Kidney (tissue), 14 donors: ENCODE measurements around the gene ACADL. TPM values are rescaled to one million over a fixed set of nuclear protein-coding genes. Genes with fewer than 3 reads are reported as not detected.
"Not testable (repeated sequence)": the region's sequence is repeated elsewhere in the genome, so short reads cannot be mapped to it uniquely, and the experiment has no call there.

Source experiments
- DNase-seq, 5 donors: peaks; one replicate each; pipeline ENCODE4 v3.0.0-alpha.2; 2013 to 2020
- FAIRE-seq: peaks from 2 replicates; lab custom pipeline; 2012; peaks lifted over from hg19 to GRCh38; lab: Jason Lieb, UNC
- H3K27ac ChIP-seq, 2 donors: one replicate each; pipeline ENCODE4 v1.7.0; 2013; ENCODE audit warnings: low read depth in 2 of 2, low read length in 2 of 2, inconsistent platforms in 1 of 2
- H3K27me3 ChIP-seq: one replicate; pipeline ENCODE4 v1.7.1; 2013; ENCODE audit warnings: low read length, inconsistent platforms; ENCODE audit not compliant: control insufficient read depth, insufficient read depth
- H3K36me3 ChIP-seq, 3 donors: one replicate each; pipeline versions ENCODE4 v1.7.0 to v1.7.1; 2013; ENCODE audit warnings: low read length in 3 of 3, control low read depth in 1 of 3, inconsistent platforms in 1 of 3; ENCODE audit not compliant: insufficient read depth in 3 of 3, control insufficient read depth in 2 of 3
- H3K4me1 ChIP-seq, 3 donors: one replicate each; pipeline versions ENCODE4 v1.7.0 to v1.7.1; 2013; ENCODE audit warnings: low read length in 3 of 3, inconsistent platforms in 1 of 3, low read depth in 1 of 3; ENCODE audit not compliant: control insufficient read depth in 2 of 3, insufficient read depth in 2 of 3
- H3K4me3 ChIP-seq, 3 donors: one replicate each; pipeline versions ENCODE4 v1.7.0 to v1.8.1; 2013; ENCODE audit warnings: low read length in 3 of 3, control low read depth in 1 of 3, inconsistent platforms in 1 of 3
- H3K9ac ChIP-seq, 3 donors: one replicate each; pipeline versions ENCODE4 v1.7.0 to v1.7.1; 2013; ENCODE audit warnings: low read length in 3 of 3, control low read depth in 1 of 3, inconsistent platforms in 1 of 3
- H3K9me3 ChIP-seq, 3 donors: one replicate each; pipeline versions ENCODE4 v1.7.0 to v1.7.1; 2013; ENCODE audit warnings: low read length in 3 of 3, control low read depth in 1 of 3, inconsistent platforms in 1 of 3; ENCODE audit not compliant: control insufficient read depth in 2 of 3, insufficient read depth in 1 of 3
- CTCF ChIP-seq: IDR thresholded peaks from 3 replicates; pipeline ENCODE4 v1.5.1; 2012; ENCODE audit warnings: mild to moderate bottlenecking, moderate library complexity, borderline replicate concordance; ENCODE audit not compliant: insufficient read depth; ENCODE audit errors: extremely low read depth
- intact Hi-C: fragments of 100-400 bp; cut with DNase I; formaldehyde crosslinking; loops from one replicate; pipeline ENCODE4 v1.11.1; 2022
- polyA plus RNA-seq: library from polyadenylated mRNA; stranded (reverse); fragments of 350-450 nt; fragmentation: Illumina TruSeq; extraction: RNeasy Lipid Tissue Mini Kit (QIAGEN cat#74804); gene quantifications from one replicate; pipeline ENCODE4 v1.2.3, GENCODE V29; 2014; ENCODE audit warnings: low read depth, low replicate concordance; ENCODE audit not compliant: insufficient read depth
- total RNA-seq: library from RNA; stranded (reverse); fragmentation: NEBNext Ultra II Directional; extraction: Animal tissue kit (Norgen Biotek cat#: 25700); gene quantifications from one replicate; pipeline ENCODE4 v1.2.1, GENCODE V29; 2021
- donor health status: control.
- donor health status: control.
- donor health status: control.
- donor health status: control.
- donor health status: control.
- donor health status: DM: yes; HTN: yes; CAD: no.
- donor health status: Normal renal cell carcinoma (clear cell type).

The ACADL gene
- total and polyA plus RNA-seq, 2 donors from 2014 or later = 15.7 to 21.1 TPM

- Histone ChIP-seq H3K9me3 (peaks cover 0 to 10% (median 0%) of the 10 kb centered on the region in 3 donors), H3K4me1 (peaks cover 0 to 2% (median 0%) of the 10 kb centered on the region in 3 donors), H3K4me3 (no peak overlapping the region), H3K27ac (peak overlapping the region in 1 of 2 donors; percentile 50), H3K36me3 (no peaks in the 10 kb centered on the region), H3K9ac (no peak overlapping the region), H3K27me3 (no peaks in the 10 kb centered on the region)
- intact Hi-C loops = no loop called here
- no peak for TF ChIP-seq CTCF
- FAIRE-seq (no peak), DNase-seq (no peak)
These were observed 37.1 kb downstream of the ACADL start for GRCh38 chr2:210188190-210188589.

- H3K27me3 ChIP-seq, DNase-seq, H3K4me3 ChIP-seq, H3K9ac ChIP-seq, FAIRE-seq, H3K27ac ChIP-seq, intact Hi-C loops, H3K36me3 ChIP-seq, H3K4me1 ChIP-seq: not testable (repeated sequence)
- peaks cover 0 to 10% (median 0%) of the 10 kb centered on the region in 3 donors for H3K9me3 ChIP-seq
These were observed 41.3 kb downstream of the ACADL start for GRCh38 chr2:210183936-210184335.

- intact Hi-C loops, H3K9ac ChIP-seq, H3K27me3 ChIP-seq, H3K4me1 ChIP-seq, H3K27ac ChIP-seq, H3K36me3 ChIP-seq, H3K4me3 ChIP-seq, FAIRE-seq, H3K9me3 ChIP-seq: not testable (repeated sequence)
- DNase-seq = peak in 2 of 5 donors; percentile 37 to 43
These were observed 43.6 kb downstream of the ACADL start for GRCh38 chr2:210181606-210182088.

GRCh38 chr2:210181033-210181605 is 44.1 kb downstream of the ACADL start:
- DNase-seq, H3K9ac ChIP-seq, H3K4me1 ChIP-seq, H3K4me3 ChIP-seq, H3K36me3 ChIP-seq, intact Hi-C loops, H3K27ac ChIP-seq, H3K9me3 ChIP-seq, H3K27me3 ChIP-seq, FAIRE-seq: not testable (repeated sequence)

GRCh38 chr2:210180477-210180876 is 44.8 kb downstream of the ACADL start:
- Histone ChIP-seq H3K27ac (no peak overlapping the region), H3K27me3 (no peaks in the 10 kb centered on the region), H3K9ac (no peak overlapping the region), H3K4me1 (no peaks in the 10 kb centered on the region), H3K36me3 (no peaks in the 10 kb centered on the region), H3K9me3 (peaks cover 0 to 8% (median 0%) of the 10 kb centered on the region in 3 donors), H3K4me3 (no peak overlapping the region)
- intact Hi-C loops = no loop called here
- FAIRE-seq (no peak), DNase-seq (no peak)
- TF ChIP-seq CTCF = no peak
